DMS114 treated with DMSO at 0.1 percent for 48 hours (cell line): ENCODE data around the gene NFIA.

Experiments used
- DNase-seq: peaks from one replicate; lab custom pipeline; 2025; ENCODE audit not compliant: unreplicated experiment; lab: John Stamatoyannopoulos, UW

The NFIA gene

DNA sequence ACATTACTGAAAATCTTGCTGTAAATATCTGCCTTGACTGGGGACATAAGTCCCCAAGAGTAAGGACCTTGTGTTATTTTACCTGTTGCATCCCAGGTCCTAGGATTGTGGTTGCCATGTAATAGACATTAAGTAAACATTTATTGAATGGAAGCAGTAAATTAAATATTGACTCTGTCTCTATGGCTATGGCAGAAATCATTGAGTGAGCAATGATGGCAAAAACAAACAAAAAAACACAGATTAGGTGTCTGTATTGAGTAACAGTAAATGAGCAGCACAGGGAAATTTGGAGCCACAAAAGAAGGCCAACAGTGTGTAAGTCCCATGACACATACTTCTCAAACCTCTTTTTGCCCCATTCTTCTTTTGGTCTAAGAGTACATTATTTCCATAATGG, 240.4 kb downstream of the NFIA start:
- no peak for DNase-seq

DNA sequence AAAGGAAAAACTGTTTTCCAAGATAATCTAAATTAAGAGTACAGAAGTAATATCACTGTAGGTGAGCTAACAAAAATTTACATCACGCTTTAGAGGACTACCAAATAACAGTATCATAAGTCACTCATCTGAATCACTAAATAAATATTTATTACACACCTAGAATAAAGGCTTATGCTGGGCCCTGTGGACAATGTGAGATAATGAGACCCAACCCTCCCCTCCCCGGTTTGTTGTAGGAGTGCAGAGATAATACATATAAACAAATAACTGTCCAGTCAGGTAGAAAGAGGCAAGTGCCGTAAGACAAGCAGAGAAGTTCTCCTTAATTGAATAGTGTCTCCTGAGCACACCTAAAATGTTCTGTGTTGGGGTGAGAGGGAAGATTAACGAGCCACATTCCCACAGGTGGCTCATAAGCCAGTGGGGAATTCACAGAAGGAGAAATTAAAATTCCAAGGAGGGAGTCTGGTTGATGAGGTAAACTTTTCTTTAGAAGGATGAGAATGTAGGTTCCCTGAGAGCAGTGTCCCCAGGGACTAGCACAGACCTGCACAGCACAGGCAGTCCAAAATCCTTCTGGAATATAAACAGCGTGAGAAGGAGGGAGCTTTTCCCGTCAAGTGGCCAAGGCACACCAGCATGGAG, 241.4 kb downstream of the NFIA start:
- no peak for DNase-seq

DNA sequence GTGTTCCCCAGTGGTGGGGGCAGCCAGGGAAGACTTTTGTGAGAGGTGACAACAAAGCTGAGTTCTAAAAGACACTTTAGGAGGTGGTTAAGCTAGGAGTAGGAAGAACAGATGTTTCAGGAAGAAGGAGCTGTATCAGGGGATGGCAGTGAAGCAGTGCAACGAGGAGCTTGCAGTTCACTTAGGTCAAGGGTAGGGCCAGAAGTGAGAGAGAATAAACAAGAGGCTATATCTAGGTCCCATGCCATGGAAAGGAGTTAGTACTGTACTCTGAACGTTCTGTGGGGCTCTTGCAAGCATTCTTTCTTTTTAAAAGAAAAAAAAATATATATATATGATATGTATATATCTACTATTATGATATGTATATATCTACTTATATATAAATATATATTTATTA, 244.4 kb downstream of the NFIA start:
- no peak for DNase-seq

DNA sequence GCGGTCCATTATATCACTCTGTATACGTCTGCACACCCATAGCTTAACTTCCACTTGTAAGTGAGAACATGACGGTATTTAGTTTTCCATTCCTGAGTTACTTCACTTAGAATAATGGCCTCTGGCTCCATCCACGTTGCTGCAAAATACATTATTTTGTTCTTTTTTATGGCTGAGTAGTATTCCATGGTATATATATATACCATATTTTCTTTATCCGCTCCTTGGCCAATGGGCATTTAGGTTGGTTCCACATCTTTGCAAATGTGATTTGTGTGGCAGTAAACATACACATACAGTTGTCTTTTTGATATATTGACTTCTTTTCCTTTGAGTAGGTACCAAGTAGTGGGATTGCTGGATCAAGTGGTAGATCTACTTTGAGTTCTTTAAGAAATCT, 245.1 kb downstream of the NFIA start:
- no peak for DNase-seq

DNA sequence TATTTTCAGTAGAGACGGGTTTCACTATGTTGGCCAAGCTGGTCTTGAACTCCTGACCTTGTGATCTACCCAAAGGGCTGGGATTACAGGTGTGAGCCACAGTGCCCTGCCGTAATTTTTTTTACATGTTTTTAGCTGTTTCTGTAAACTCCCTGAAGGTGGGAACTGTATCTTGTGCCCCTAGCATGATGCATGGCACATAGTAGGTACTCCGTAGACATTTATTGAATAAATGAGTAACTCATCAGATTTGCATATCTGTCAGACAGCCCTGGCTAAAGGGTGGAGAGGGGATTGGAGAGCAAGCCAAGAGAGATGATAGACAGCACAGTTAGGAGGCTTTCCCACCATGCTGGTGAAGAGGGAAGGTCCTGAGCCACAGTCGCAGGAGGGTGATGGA, 247.2 kb downstream of the NFIA start:
- no peak for DNase-seq

DNA sequence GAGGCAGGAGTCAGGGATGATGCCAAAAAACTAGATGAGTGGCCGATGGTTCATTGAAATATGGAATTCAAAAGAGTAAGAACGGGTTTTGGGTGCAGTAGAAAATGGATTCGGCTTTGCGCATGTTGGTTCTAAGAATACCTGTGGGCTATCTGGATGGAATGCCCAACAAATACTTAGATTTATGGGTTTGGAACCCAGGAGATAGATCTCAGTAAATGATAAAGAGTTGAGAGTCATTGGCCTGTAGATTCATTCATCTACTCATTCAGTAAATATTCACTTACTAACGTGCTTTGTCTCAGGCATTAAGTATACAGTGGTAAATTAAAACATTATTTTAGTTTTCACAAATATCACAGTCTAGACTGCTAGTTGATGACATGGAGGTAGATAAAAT, 247.7 kb downstream of the NFIA start:
- no peak for DNase-seq

DNA sequence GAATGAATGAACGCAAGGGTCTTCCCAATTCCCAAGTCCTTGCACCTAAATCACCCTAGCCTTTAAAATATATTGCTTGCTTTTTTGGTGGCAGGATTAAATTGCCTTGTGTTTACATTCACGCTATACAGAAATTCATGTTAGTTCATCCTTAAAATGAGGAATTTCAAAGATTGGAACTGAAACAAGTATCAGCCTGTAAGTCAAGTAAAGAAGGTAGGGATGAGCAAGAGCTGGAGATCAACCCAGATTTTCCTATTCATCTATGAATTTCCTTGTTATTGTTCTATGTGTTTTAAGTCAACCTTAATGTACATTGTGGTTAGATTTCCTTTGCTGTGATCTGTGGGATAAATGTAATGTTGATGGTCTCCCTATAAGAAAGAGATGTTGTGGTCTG, 248.2 kb downstream of the NFIA start:
- no peak for DNase-seq

DNA sequence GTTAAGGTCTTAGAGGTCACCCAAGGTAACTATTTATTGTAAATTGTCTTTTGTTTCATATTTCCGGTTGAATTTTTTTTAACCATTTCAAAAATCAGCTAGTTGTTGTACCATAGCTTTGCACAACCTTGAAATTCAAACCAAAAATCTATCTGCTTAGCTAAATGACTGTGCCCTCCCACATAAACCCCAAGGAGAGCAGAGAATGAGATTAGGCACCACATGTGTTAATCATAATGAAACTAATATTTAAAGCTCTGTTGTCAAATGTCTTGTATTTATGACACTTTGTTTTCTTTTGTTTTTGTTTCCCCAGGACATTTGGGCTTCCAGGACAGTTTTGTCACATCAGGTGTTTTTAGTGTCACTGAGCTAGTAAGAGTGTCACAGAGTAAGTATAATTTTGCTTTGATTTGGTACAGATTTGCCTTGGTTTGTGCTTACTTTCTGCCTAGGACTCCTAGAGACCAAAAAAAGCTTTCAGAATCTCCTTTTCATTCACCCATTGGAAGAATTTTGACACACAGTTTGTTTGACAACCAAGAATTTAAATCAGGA, 249.9 kb downstream of the NFIA start:
- no peak for DNase-seq

DNA sequence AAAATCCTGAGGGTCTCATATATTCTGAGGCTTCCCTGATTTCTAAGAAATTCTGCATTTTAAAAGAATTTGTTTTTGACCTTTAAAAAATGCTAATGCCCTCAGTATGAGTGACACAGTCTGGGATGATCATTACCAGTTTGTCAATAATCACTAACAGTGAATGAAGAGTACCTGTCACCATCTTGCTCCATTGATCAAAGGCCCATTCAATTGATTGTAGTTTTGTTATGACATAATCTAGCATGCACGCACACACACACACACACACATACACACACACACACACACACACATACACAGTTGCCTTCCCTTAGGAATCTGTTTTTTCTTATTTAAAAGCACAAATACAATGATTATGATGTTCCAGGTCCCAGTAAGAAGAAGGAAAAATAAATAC, 250.4 kb downstream of the NFIA start:
- DNase-seq, result no peak

DNA sequence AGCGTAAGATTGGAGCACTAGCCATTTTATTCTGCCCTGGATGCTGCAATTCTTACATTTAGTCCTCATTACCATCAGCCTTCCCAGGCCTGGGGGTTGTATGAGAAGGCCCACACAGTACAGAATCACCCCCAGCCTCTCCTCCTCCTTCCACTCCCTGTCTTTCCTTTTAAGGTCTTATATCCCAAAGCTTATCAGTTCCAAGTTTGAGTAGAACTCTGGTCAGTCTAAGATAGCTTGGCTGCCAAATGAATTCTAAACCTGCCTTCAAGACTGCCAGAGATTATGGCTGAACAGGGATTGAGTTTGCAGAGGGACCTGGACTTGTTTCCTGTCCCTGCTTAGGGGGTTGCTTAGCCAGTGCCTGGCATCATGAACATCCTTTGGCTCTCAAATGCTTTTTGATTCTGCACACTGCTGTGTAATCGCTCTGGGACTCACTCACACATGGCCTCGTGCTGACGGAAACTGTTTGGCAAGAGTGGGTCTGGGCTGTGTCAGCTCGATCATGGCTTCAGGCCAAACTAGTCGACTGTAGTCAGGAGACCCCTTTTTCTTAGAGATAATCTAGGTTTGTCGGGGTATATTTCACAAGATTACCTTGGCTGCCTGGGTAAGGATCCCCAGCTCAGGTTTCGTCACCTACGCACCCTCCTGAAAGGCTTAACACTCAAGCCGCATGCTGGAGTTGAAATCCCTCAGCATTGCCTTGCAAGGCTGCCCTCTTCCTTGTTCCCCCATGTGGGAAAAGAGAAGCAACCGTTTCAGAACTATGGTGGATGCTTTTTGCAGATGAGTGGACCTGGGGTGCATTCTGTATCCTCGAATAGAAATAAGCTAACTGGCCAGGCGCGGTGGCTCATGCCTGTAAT, 252.6 kb downstream of the NFIA start:
- no peak for DNase-seq

DNA sequence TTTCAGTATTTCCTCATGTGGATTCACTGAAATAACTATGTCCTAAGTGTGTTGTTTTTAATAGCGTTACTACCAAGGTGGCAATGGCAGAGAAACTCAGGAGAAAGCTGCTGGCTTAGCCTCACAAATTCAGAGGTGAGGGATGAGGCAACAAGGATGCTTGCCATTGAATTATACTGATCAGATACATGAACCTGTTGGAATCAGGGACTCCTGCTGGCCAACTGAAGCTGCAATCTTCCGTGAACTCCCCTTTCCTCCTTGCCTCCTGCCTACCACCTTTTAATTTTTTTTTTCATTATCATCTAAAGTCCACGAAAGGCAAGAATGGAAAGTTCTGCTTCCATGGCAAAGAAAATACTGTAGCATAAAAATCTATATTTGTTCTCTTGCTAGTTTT, 254.7 kb downstream of the NFIA start:
- peak; percentile 7 for DNase-seq

DNA sequence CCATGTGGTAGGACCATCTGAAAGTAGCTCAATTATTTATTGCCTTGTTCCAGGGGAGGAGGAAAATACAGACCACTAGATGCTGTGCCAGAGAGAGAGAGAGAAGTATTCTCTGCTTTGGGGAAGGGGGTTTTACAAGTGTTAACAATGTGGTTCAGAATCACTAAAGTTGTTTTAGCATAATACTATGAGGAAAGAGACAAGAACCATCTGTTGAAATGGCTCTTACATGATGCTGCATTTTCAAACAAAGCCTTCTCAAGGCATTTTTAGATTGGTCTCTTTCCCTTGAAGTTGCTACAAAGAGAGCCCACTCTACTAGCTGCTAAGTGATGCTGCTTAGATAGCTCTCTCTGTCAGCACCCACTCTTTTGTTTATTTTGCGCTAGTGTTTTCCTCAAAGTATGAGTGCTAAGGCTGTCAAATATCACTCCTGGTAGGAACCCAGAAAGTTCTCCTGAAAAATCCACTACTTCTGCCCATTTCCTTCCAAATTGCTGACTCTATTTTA, 255.1 kb downstream of the NFIA start:
- DNase-seq, result no peak

DNA sequence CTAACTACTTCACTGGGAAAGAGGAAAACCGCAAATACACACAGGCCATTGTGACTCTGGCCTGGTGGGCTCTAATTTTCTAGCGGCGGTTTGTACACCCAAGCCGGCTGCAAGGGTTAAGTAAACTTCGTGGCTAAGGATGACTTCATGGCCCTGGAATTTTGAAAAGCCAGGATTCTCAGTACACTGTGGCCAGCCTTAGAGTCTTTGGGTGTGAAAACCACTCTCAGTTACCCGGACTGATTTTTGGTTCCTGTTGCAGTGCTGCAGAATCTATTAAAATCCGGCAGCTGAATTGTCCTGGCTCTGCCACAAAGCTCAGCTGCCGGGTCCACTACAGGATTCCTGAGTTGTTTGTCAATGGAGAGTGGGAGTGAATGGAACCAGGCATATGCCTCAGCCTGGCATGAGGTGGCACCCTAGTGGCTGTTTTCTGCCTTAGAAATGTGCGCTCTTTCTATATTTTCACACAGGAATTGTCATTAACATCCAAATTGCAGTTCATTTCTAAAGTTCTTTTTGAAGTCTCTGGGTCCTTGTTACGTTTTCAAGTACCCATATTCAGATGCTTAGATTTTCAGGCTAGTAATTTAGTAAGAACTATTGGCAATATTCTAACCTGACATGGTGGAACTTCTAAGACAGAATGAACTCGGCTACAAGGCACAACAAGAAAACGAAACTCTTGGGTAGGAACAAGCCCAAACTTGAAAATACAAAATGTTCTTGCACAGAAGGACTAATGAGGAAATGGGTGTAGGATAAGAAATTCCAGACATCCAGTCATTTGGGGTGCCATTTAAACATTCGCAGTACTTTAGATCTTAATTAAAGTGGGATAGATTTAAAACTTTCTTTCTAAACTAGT, 255.9 kb downstream of the NFIA start:
- DNase-seq, result peak; percentile 33

DNA sequence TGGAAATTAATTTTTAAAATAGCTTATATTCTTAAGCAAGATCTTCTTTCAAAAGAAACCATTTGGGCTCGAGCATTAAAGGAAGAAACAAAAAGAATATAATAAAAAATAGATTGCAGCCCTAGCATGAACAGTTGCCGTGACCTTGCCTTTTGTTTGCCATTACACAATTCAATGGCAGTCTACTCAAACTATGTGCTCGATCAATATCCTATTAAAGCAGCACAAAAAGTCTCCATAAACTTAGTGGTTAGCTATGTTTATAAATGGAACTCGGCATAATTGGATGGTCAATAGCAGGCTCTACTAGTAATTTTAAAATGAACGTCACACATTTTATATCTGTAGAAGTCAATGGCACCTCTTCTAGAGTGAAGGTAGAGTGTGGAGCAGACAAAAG, 256.5 kb downstream of the NFIA start:
- DNase-seq, result no peak

DNA sequence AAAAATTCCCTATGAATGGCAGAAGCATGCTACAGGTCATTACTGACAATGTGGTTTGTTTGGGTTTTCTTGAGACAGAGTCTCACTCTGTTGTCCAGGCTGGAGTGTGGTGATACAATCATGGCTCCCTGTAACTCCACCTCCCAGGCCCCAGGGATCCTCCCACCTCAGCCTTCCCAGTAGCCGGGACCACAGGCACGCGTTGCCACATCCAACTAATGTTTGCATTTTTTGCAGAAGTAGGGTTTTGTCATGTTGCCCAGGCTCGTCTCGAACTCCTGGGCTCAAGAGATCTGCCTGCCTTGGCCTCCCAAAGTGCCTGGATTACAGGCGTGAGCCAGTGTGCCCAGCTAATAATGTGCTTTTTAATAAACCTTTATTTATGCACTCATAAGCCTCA, 259.1 kb downstream of the NFIA start:
- DNase-seq, result no peak

DNA sequence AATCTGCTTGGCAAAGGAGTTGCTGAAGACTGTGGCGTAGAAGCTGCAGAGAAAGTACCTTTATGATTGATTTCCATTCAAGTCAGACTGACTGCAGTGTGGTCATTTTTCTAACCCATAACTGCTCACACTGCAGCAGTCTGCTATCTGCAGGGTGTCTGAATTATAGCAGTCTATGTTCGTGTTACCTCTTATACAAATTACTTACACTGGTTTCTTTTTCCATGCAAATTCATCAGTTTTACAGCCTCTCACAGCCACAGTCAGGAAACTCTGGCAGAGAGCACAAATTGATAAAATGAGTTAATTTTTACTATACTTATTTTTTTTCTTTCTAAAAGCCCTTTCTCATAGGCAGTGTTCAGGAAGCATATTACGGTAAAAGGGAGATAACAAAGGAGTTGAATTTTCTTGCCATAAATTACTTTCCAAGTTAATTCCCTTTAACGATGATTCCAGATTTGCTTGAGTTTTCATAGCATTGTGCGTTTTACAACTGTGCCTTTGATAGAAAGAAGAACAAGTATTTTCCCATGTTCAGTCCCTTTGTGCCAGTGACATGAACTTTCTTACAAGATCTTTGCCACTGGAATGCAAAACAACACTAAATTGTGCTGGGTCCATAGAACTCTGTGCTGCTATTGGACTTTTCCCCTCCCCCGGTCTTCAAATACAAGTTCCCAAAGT, 261.5 kb downstream of the NFIA start:
- DNase-seq, result no peak

DNA sequence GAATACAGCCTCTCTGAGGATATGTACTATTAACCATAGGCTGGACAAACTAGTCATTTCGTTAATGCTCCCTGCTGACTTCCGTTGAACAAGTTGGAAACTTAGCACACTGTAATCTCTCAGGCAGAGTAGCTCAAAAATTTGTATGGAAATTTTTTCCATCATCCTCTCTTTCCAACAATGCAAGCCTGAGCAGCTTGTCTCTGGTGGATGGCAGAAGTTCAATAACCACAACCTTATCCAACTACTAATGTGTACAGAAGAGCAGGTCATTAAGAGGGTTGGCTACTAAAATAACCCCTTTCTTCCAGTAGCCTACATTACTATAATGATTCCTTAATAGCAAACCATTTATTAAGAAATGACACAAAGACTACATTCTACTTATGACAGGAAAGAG, 262.3 kb downstream of the NFIA start:
- no peak for DNase-seq

DNA sequence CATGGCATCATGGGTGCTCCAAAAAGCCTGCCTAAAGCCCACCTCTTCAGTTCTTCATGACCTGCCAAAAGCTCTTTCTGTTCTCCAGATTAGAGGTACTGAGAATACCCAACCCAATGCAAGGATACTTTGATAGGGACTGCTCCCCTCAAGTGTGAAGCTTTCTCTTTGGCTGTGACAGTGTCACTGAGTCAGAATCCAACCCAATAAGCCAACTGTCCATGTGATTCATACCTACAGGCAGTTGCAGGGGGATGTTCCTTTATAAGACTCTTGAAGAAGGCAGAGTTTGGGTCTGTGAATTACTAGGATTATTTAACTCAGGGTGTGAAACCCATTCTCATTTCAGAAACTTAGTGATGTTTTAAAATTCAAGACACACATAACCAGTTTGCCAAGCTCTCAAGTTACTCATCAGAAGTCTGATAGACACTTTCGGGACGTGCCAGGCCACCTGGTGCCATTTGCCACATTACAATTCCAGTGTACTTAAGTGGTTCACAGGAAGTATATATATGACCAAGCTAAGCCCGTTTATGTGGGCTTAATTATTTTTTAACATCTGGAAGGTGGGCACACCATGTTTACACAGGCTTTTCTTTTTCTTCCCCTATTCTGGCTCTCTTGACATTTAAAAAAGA, 265.8 kb downstream of the NFIA start:
- no peak for DNase-seq

DNA sequence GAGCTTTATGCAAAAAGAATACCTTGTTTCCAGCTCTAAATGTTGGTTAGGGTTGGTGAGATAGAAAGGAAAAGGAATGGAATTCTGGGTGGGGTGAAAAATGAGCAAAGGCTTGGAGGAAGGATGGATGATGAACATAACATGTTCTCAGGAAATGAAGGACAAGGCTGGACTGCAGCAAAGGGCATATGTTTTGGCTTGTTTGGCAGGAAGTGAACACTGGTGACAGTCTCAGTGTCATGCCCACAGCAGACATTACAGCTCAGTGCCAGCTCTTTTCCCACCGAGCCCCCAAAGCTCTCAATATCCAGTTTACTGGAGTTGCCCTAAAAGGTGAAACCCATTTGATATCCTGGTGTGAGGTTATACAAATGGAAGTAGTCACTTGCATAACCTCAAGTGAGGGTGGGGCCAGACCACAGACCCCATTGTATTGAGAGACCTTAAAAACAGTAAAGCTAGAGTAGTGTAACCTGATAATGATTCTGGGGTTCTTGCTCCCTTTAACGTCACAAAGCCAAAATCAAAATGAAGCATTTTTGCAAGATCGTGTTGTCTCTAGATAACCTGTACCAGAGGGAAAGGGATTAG, 270.6 kb downstream of the NFIA start:
- no peak for DNase-seq
